ENCODE data around the gene NF2. TPM values are rescaled to one million over a fixed set of nuclear protein-coding genes. Genes with fewer than 3 reads are reported as not detected.

The NF2 gene
- total RNA-seq, 1 experiment from 2014 or later, result 40.5 TPM

DNA sequence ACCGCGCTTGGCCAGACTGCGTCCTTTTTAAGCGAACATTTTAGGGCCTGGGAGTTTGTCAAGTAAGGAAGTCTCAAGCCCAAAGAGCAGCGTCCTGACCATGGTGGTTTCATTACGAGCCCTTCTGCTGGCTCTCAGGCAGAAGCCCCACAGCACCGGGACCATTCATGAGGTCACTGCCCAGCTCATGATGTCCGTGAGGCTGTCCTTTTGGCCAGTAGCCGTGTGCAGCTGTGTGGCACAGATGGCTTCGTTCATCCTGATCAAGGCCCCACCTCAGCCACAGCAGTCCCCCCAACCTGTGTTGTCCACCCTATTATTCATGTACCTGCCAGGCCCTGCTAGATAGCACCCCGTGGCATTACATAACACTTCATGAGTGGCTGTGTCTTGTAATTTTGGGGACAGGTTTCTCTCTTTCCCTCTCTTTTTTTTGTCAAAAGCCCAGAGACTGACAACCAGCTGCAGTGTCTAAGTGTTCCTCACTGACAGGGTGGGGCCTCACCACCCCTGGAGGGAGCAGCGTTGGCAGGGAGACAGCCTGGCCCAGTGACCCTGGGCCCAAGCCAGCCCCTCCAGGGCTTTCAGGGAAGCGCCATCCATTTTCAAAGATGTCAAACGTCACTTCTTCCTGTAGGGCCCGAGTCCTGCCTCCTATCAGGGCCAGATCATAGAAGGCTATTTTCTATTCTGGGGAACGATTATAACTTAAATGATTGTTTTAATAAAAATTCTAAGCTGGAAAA is 94.6 kb downstream of the NF2 start:
- DNase-seq (ENCODE audit: low spot score), result no peak
- H3K27ac ChIP-seq (ENCODE audit: low read depth, low read length, poor library complexity, severe bottlenecking), result no peak overlapping the region
- no TSS peak for BruUV-seq (replicated peaks)
- no peak overlapping the region for H3K4me3 ChIP-seq (ENCODE audit: low read depth, low read length, poor library complexity, severe bottlenecking)
- no peaks in the 10 kb centered on the region for H3K27me3 ChIP-seq (replicated peaks; ENCODE audit: insufficient read depth, low read depth, low read length, poor library complexity)
- CTCF ChIA-PET, result no interaction called here
- no peak for TF ChIP-seq EZH2 (IDR thresholded peaks at IDR 0.05; ENCODE audit: borderline replicate concordance, low read depth, low read length, poor library complexity, severe bottlenecking)
- no peak for TF ChIP-seq CTCF (conservative IDR thresholded peaks at IDR 0.05; ENCODE audit: low read depth, low read length)
- POLR2A ChIA-PET (ENCODE audit: low non-redundant PET), result interaction anchor here (0.6 kb wide), 1 partner anchor 1386 kb away, joined by 3 read pairs; no protein-coding TSS in a partner anchor
- no peaks in the 10 kb centered on the region for H3K9me3 ChIP-seq (ENCODE audit: low read depth, low read length, poor library complexity, severe bottlenecking)
- intact Hi-C loops (cut with micrococcal nuclease; ENCODE audit: unreplicated experiment), result no loop called here
- peaks cover 41% of the 10 kb centered on the region for H3K4me1 ChIP-seq (ENCODE audit: insufficient read depth, low read length, poor library complexity, severe bottlenecking)
- H3K36me3 ChIP-seq (ENCODE audit: insufficient read depth, low read length, poor library complexity, severe bottlenecking), result no peaks in the 10 kb centered on the region

DNA sequence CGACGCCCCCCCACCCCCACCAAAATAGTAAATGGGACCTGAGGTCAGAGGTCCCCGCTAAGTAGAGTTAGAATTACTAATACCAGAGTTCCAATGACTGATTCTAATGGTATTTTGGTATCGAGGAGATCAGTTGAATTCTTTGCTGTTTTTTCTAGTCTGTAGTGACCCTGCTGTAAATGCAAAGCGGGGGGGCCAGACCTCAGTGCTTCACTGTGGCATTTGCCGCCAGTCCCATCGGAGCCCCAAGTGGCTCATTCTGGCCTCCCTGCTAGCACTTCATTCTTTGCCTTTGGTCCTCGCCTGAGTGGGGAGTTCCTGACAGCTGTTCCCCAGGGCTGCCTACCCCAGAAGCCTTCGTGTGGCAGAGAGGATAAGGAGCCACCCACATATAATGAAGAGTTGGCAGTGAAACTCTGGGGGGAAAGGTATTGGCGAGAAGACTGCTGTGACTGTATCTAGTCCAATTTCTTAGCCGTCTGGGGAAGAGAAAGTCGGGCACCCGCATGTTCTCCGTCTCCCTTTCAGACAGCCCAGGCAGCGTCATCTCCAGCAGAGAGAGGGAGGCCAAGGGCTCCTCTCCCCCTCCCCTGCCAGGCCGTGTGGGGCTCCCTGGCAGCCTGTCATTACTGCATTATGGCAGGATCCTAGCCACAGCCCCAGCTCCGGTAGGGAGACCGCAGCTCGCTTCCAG is 96.9 kb downstream of the NF2 start:
- Histone ChIP-seq H3K4me3 (ENCODE audit: low read depth, low read length, poor library complexity, severe bottlenecking) (no peak overlapping the region), H3K9me3 (ENCODE audit: low read depth, low read length, poor library complexity, severe bottlenecking) (no peaks in the 10 kb centered on the region), H3K27ac (ENCODE audit: low read depth, low read length, poor library complexity, severe bottlenecking) (no peak overlapping the region), H3K36me3 (ENCODE audit: insufficient read depth, low read length, poor library complexity, severe bottlenecking) (no peaks in the 10 kb centered on the region), H3K27me3 (replicated peaks; ENCODE audit: insufficient read depth, low read depth, low read length, poor library complexity) (no peaks in the 10 kb centered on the region), H3K4me1 (ENCODE audit: insufficient read depth, low read length, poor library complexity, severe bottlenecking) (peaks cover 33% of the 10 kb centered on the region)
- BruUV-seq (replicated peaks), result no TSS peak
- CTCF ChIA-PET, result no interaction called here
- peak; percentile 52 for DNase-seq (ENCODE audit: low spot score)
- TF ChIP-seq CTCF (conservative IDR thresholded peaks at IDR 0.05; ENCODE audit: low read depth, low read length), result no peak
- TF ChIP-seq EZH2 (IDR thresholded peaks at IDR 0.05; ENCODE audit: borderline replicate concordance, low read depth, low read length, poor library complexity, severe bottlenecking), result no peak
- POLR2A ChIA-PET (ENCODE audit: low non-redundant PET), result interaction anchor here (0.5 kb wide), 1 partner anchor 113 kb away, joined by 9 read pairs; no protein-coding TSS in a partner anchor
- intact Hi-C loops (cut with micrococcal nuclease; ENCODE audit: unreplicated experiment), result no loop called here

DNA sequence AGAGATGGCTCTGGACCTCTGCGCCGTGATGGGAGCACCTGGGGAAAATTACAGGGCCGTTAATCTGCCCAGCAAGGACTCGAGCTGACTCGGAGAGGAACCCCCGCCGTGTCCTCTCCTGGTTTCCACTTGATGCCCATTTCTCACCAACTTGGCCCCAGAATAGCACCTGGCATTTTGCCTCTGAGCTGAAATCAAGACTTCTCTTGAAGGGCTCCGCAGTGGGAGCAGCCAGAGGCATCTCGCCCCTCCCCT is 97.4 kb downstream of the NF2 start:
- POLR2A ChIA-PET (ENCODE audit: low non-redundant PET), result no interaction called here
- DNase-seq (ENCODE audit: low spot score), result no peak
- no peak for TF ChIP-seq EZH2 (IDR thresholded peaks at IDR 0.05; ENCODE audit: borderline replicate concordance, low read depth, low read length, poor library complexity, severe bottlenecking)
- TF ChIP-seq CTCF (conservative IDR thresholded peaks at IDR 0.05; ENCODE audit: low read depth, low read length), result no peak
- H3K36me3 ChIP-seq (ENCODE audit: insufficient read depth, low read length, poor library complexity, severe bottlenecking), result no peaks in the 10 kb centered on the region
- H3K27me3 ChIP-seq (replicated peaks; ENCODE audit: insufficient read depth, low read depth, low read length, poor library complexity), result no peaks in the 10 kb centered on the region
- H3K4me1 ChIP-seq (ENCODE audit: insufficient read depth, low read length, poor library complexity, severe bottlenecking), result peaks cover 28% of the 10 kb centered on the region
- intact Hi-C loops (cut with micrococcal nuclease; ENCODE audit: unreplicated experiment), result no loop called here
- CTCF ChIA-PET, result no interaction called here
- H3K27ac ChIP-seq (ENCODE audit: low read depth, low read length, poor library complexity, severe bottlenecking), result no peak overlapping the region
- no peaks in the 10 kb centered on the region for H3K9me3 ChIP-seq (ENCODE audit: low read depth, low read length, poor library complexity, severe bottlenecking)
- BruUV-seq (replicated peaks), result no TSS peak
- no peak overlapping the region for H3K4me3 ChIP-seq (ENCODE audit: low read depth, low read length, poor library complexity, severe bottlenecking)
